Muscle of back (tissue), 11 donors: ENCODE results near the gene KHSRP. TPM values are rescaled to one million over a fixed set of nuclear protein-coding genes. Genes with fewer than 3 reads are reported as not detected.
"Not testable (repeated sequence)": the region's sequence is repeated elsewhere in the genome, so short reads cannot be mapped to it uniquely, and the experiment has no call there.

Source experiments
- DNase-seq, 3 donors: peaks; one replicate each; pipeline versions ENCODE4 v3.0.0 to v3.0.0-alpha.2; 2013
- polyA plus RNA-seq, 10 donors: library from polyadenylated mRNA; unstranded; fragments of 120-200 nt; gene quantifications; one replicate each; pipeline ENCODE4 v1.2.1, GENCODE V29; 2013; ENCODE audit not compliant: insufficient read length in 10 of 10

Gene KHSRP
- polyA plus RNA-seq, 10 donors = 153 to 254 (median 184) TPM

DNA sequence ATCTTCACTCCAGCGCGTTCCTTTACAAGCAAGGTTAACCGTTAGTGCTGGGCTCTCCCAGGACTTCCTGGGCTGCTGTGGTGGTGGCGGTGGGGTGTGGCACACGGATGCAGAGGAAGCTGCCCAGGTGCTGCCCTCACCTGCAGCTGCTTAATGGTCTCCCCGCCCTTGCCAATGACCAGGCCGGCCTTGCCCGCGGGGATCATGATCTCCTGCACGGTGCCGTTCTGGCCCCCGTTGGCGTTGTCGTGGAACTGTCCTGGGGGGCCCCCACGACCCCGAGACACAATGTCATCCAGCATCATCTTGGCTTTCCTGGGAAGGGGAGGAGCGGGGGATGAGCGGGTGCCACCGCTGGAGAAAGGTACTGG is 6.1 kb downstream of the KHSRP start:
- no peak for DNase-seq

DNA sequence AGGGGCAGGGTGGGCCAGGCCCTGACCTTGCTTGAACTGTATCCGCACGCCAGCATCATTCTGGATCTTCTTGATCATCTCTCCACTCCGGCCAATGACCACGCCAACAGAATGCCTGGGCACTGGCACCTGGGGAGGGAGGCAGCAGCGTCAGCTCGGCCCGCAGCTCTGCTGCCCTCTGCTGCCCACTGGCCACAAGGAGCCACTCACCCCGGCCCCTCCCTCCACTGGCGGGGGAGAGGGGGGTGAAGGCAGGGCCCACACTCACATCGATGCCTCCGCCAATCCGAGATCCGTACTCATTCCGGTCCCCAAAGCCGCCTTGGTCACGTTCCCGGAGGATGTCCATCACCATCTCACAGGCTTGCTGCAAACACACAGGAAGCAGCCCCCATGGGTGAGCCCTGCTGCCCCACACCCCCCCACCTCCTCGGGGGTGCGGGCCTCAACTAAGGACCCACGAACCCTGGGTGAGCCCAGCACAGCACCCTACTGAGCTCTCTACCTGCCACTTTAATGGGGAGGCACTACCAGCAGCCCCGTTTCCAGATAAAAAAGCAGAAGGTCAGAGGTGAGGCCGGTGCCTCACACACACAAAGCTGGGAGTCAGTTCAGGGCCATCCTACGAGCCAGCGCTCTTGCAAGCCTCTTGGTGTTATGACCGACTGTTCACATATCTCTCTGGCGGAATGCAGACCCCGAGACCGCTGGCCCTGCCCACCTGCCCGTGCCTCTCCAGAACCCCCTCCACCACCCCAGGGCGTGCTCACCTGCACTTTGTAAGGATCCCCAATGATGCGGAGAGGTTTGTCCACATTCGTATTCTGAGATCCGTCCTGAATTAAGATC is 6.7 kb downstream of the KHSRP start:
- DNase-seq = no peak

DNA sequence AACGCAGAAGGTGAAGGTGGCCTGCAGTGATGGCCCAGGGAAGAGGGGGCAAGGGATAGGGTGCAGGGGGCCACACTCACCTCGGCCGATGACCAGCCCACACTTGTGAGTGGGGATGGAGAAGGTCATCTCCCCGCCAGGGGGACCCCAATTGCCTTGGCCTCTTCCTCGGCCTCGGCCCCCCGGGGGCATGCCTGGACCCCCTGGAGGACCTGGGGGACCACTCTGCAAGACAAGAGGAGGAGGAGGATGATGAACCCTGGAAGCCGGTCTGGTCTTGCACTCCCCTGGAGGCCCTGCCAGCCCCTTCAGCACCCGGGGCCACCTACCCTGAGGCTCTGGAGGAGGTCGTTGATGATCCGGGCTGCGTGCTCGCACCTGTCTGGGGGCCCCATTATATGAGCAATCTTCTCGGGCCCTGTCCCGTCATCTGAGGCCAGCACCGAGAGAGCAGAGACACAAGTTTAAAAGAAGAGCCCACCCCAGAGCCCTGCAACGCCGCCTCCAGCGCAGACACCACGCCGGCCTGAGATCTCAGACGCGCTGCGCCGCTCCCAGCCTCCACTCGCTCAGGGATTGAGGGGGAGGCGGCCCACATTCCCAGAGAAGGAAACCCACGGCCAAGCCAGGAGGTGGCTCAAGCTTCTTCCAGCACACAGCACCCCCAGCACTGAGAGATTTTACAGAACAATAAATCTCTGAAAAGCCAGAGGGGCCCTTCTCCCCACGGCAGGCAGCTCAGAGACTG is 7.8 kb downstream of the KHSRP start:
- DNase-seq = no peak

DNA sequence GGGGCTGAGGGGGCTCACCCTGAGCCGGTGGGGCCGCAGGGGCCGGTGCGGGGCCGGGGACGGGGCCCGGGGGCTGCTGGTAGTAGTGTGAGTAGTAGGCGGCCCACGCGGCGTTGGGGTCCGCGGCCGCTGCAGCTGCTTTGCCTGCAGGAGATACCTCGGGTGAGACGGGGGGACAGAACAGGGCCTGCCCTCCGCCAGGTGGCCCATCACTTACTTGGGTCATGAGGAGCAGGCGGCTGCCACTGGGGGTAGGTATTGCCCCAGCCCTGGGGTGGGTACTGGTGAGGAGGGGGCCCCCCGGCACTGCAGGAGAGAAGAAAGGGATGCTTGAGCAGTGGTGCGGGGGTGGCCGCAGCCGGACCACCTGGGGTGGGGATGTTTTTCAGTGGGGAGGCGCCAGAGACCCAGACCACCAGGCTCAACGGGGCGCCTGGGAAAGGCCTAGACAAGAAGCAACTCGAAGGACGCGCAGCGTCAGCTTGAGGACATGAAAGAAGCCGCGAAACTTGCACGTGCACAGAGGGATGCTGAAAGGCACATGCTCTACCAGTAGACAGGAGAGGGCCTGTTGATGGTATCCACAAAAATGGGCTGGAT is 8.9 kb downstream of the KHSRP start:
- DNase-seq = no peak

DNA sequence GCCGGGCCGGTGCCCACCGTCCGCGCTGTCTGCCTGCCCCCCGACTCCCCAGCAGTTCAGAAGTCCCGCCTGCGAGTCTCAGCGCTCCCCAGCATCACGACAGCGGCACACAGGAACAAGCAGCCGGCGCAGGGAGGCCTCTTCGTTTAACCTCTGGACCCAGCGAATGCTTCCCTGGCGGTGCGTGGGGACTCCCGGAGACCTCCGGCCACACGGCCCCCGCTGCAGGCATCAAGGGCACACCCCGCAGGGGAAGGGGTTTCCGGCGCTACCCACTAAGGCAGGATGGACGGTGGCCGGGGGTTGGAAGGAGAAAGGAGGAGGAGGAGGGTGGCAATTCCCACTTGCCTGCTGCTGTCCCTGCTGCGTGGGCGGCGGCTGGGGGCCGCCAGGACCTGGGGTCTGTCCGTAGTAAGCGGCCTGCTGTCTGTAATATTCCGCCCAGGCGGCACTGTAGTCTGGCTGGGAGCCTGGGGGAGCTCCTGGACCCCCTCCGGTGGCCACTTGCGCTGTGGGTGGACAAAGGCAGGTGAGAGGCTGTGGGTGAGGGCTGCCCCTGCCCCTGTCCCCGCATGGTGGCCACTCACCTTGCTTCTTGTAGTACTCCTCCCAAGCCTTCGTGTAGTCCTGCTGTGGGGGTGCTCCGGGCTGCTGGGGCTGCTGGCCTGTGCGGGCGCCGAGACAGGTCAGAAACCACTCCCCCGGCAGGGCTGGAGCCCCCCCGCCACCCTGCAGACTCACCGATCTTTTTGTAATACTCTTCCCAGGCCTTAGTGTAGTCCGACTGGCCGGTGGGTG is 9.6 kb downstream of the KHSRP start:
- DNase-seq = no peak

DNA sequence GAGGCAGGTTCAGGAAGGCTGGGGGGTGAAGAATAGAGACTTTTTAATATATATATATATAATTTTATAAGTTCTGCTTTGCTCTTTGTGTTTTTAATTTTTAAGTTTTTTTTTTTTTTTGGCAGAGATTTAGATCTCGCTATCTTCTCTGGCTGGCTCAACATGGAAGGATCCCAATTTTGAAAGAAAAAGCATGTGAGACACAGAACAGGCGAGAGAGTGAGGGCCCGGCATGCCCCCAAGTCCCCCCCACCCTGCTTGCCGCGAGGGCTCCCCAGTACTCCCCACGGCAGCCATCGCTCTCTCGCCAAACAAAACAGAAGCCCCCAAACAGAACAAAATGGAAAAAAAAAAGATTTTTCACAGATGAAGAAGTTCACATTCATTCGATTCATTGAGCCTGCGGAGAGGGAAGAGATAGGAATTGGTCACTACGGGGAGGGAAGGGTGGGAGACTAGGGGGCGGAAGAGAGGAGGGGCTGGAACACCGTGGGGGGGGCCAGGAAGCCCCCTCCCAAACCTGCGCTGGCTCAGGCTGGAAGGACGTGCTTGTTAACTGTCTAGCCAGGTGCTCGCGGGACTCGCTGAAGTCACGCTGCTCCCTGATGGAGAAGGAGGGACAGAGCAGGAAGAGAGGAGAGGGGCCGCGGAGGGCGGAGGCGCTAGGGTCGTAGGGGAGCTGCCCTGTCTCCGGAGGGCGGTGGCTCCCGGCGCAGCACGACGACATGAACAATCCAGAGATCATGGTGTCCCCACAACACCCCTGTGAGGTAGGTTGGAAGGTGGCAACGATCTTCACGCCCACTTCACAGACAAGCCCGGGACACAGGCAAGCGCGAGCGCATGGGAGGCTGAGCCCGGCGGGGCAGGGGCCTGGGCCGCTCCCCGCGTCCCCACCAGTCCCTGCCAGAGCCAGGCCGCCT is 10.6 kb downstream of the KHSRP start:
- DNase-seq = peak in 1 of 3 donors; percentile 45

DNA sequence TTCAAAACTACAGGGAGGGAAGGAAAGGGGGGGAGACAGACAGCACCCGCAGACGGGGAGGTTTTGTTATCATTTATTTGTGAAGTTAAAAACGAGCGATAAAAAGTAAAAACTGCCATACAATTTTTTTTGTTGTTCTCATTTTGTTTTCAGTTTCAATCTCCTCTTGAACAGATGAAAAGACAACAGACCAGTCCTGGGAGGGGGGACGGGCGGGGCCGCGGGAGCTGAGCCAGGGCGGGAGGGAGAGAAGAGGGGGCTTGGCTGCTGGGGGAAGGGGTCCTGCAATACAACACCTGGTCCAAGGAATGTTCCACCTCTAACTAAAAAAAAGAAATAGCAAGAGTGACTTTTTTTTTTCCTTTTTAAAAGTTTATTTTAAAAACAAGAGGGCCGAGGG is 11.3 kb downstream of the KHSRP start:
- no peak for DNase-seq

DNA sequence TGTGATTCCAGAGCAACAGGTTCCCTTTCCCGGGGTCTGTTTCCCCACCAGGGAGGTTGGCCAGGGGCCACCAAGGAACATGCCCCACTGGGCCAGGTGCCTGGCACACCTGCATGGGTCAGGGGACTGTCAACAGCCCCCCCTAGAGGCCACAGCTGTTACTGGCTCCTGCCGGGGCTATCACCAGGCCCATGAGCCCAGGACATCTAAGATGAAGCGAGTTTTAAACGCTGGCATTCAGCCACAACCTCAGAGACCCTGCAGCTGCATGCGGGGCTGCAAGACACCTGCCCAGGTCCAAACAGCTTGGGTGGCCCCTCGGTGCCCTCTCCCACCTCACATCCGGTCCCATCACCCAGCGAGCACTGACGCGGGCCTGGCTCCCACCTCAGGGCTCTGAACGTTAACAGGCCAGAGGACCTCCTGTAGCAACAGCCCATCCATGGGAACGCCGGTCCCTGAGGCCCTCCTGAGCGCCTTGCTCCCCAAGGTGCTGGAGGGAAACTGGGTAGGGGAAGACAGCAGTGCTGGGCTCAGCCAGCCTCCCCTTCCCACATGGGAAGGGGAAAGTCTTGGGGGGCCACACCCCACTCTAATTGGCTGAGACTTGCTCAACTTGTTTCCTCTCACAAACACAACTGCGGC is 12.0 kb downstream of the KHSRP start:
- peak in 1 of 3 donors; percentile 56 for DNase-seq

DNA sequence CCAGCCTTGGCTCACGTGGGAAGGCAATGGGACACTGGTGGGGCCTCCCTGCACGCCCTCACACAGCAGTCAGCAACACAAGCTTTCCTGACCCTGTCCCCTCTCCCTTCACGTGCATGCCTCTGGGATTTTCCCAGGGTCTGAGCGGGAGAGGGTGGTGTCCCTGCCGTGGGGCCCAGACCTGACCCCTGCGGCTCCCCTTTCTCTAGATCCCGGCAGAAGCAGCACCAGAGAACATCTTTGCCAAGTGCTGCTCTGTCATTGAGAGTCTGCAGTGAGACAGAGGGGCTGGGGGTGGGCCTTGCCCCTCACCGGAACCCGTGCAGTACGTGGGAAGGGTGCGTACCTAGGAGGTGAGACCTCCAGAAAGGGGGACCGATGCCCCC is 12.6 kb downstream of the KHSRP start:
- no peak for DNase-seq

DNA sequence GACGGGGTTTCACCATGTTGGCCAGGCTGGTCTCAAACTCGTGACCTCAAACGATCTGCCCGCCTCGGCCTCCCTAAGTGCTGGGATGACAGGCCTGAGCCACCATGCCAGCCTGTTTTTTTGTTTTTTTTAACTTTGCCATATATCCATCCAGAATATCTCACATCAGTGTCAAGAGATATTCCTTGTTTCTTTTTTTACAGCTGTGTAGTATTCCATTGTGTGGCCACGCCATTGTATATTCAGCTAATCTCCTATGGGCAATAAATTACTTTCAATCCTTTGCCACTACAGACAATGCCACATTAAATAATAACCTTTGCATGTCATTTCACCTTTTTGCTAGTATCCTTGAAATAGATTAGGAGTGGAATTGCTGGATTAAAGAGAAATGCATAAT is 15.3 kb downstream of the KHSRP start:
- no peak for DNase-seq

DNA sequence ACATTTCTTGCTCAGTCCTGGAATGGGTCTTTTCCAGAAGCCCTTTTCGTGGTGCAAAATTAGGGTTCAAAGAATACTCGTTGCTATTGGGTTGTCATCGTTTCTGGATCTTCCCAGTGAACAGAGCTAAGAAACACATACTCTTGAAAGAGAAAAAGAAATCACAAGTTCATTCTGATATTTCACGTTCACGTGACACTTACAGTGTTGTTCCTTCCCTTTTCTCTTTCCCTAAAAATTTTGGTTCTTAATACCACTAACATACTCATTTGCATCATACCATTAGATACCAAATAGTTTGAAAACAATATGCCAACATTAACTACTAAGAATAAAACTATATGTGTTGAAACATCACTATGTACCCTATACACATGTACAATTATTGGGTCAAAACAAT is 18.2 kb downstream of the KHSRP start:
- DNase-seq = no peak

DNA sequence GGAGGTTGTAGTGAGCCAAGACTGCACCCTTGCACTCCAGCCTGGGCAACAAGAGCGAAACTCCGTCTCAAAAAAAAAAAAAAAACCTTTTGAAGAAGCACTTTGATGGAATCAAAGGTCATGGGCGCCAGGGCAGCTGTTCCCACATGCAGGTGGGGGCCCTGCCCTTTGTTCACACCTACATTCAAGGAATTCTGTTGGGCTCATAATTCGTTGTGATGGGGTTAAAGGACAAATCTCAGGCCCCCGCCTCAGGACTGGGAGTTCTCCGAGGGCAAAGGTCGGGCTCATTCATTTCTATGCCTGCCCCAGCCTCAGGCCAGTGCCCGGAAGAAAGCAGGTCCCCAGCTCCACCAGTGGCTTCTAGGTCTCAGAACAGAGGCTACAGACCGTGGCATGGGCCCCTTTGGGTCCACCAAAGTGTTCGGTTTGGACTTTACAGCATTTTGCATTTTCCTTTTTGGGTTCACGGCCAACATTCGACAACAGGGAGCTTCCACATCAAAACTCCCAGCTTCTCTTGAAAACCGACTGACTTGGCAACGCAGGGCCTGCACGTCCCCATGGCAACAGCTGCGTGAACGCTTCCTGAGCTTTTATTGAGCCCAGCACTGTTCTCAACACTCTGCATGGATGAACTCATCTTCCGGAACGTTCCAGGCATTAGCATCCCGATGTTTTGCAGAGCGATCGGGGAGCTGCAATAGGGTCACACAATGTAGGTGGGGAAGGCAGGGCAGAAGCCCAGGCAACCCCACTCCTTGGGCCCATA is 21.6 kb downstream of the KHSRP start:
- peak; percentile 62 to 92 (median 86) for DNase-seq

DNA sequence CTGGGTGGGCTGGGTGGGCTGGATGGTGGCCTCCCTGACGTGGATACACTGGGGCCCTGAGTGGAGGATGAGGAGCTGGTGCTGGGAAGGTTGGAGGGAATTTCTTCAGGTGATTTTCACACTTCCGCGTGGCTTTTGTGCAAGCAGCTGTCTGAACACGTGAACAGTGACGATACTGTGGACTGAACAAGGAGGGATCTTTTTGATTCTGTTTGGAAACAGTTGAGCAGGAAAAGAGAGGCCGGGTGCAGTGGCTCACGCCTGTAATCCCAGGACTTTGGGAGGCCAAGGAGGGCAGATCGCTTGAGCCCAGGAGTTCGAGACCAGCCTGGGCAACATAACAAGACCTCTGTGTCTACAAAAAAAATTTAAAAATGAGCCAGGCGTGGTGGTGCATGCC is 22.6 kb downstream of the KHSRP start:
- DNase-seq = no peak

DNA sequence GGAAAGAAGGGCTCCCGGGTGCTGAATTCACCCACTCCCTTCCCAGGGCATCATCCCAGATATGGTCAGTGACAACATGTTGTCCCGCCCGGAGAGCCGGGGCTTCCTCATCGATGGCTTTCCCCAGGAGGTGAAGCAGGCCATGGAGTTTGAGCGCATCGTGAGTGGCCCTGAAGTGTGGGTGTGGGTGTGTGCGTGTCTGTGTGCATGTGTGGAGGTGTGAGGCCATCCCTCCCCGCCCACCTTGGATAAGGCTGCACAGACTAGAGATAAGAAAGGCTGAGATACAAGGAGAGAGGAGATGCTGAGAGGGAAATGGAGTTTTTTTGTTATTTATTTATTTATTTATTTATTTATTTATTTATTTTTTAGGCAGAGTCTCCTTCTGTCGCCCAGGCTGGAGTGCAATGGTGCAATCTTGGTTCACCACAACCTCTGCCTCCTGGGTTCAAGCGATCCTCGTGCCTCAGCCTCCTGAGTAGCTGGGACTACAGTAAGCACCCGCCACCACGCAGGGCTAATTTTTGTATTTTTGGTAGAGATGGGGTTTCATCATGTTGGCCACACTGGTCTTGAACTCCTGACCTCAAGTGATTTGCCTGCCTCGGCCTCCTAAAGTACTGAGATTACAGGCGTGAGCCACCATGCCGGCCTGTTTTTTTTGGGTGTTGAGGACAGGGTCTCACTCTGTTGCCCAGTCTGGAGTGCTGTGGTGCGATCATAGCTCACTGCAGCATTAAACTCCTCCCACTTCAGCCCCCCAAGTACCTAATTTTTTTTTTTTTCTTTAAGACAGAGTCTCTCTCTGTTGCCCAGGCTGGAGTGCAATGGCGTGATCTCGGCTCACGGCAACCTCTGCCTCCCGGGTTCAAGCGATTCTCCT is 24.3 kb downstream of the KHSRP start:
- not testable (repeated sequence) for DNase-seq

DNA sequence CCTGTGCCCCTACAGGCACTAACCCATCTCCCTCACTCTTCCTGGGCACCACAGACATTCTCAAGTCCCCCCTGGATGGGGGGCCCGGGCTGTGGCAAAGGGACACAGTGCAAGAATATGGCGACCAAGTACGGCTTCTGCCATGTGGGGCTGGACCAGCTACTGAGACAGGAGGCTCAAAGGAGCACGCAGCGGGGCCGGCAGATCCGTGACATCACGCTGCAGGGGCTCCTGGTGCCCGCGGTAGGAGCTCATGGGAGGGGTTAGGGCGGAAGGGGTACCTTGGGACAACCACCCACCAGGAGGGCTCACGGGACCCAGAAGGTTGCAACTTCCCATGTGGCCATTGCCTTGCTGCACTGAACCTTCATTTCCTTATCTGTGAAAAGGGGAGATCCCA is 28.3 kb downstream of the KHSRP start:
- DNase-seq = no peak

DNA sequence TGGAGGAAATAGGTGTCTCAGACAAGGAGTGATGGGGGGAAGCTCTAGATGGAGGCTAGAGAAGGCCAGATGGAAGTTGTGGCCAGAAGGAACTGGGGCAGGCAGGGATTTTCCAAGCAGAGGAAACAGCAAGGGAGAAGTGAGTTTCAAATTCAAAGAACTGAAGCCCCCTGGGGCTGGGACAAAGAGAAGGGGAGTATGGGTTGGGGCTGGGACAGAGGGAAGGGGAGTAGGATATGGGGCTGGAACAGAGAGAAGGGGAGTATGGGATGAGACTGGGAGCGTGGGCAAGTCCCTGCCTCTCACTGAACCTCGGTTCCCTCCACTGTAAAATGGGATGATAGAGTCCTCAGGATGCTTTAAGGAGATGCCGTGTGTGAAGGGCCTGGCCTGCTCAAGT is 29.8 kb downstream of the KHSRP start:
- DNase-seq = no peak

DNA sequence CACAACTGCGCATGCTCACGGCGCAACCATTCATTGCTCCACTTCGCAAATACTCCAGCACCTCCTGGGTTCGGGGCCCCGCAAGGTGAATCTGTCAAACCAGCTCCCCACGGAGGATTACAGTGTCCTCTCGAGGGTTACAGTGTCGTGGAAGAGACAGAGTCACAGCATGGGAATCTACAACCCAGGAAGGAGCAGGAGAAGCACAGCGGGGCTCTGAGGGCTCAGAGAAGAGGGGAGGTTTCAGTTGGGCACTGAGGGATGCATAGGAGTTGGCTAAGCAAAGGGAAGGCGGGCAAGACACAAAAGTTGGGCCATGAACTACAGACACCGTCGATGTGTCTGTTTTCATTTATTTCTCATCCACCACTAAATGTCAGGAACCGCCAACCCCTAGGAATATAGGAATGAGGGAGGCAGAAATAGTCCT is 30.6 kb downstream of the KHSRP start:
- DNase-seq = no peak
